ENCODE data around the gene DPCD. TPM values are rescaled to one million over a fixed set of nuclear protein-coding genes. Genes with fewer than 3 reads are reported as not detected.

The DPCD gene
- total RNA-seq, 1 experiment from 2014 or later = 39.5 TPM

GRCh38 chr10:101565936-101566332 is 22.2 kb upstream of the DPCD start:
- no peak for ATAC-seq
- intact Hi-C loops (cut with micrococcal nuclease) = no loop called here
- Histone ChIP-seq H3K79me2 (ENCODE audit: insufficient read depth, low read length) (no peaks in the 10 kb centered on the region), H3K9me2 (ENCODE audit: insufficient read depth) (no peaks in the 10 kb centered on the region), H3K4me3 (replicated peaks in 1 of 2; ENCODE audit: low read depth in 1 of 2, low read length in 2 of 2) (no peak overlapping the region), H3K27me3 (ENCODE audit: insufficient read depth, low read length) (no peaks in the 10 kb centered on the region; the same call in 1 of the 2 replicates), H3K27ac (ENCODE audit: low read depth, low read length) (no peak overlapping the region), H2AFZ (ENCODE audit: low read depth, low read length, poor library complexity, severe bottlenecking) (no peak overlapping the region), H4K20me1 (ENCODE audit: insufficient read depth) (no peaks in the 10 kb centered on the region), H3K9ac (ENCODE audit: low read length) (no peak overlapping the region), H3K4me2 (ENCODE audit: low read length) (no peak overlapping the region), H3K36me3 (ENCODE audit: control insufficient read depth in 1 of 2, insufficient read depth in 2 of 2, low read length in 2 of 2) (no peaks in the 10 kb centered on the region), H3K4me1 (ENCODE audit: control insufficient read depth in 1 of 2, insufficient read depth in 2 of 2, low read length in 2 of 2) (peaks cover 11 to 18% of the 10 kb centered on the region in 2 experiments), H3K9me3 (ENCODE audit: control insufficient read depth in 1 of 2, insufficient read depth in 1 of 2, low read depth in 1 of 2, low read length in 2 of 2) (no peaks in the 10 kb centered on the region)
- no TSS peak for BruUV-seq (replicated peaks)
- TF ChIP-seq CBX3 (IDR thresholded peaks at IDR 0.05; ENCODE audit: low read depth) (no peak), CEBPB (IDR thresholded peaks at IDR 0.05; ENCODE audit: low read depth) (no peak), EZH2 (IDR thresholded peaks at IDR 0.05) (no peak), ATF3 (IDR thresholded peaks at IDR 0.05) (no peak), CTCF (IDR thresholded peaks at IDR 0.05 in 2 of 3, conservative IDR thresholded peaks at IDR 0.05 in 1 of 3; ENCODE audit: borderline replicate concordance in 1 of 3, insufficient read depth in 1 of 3, low read depth in 2 of 3, low read length in 2 of 3) (no peak), ELF1 (IDR thresholded peaks at IDR 0.05; ENCODE audit: borderline replicate concordance, low read depth) (no peak)
- ChIA-PET CTCF (interaction anchor here (1.3 kb wide), 1 partner anchor 352 kb away, joined by 3 read pairs; no protein-coding TSS in a partner anchor), RAD21 (ENCODE audit: low non-redundant PET in 1 of 2, low total read pairs in 2 of 2, uncharacterized antibody in 2 of 2, unreplicated experiment in 2 of 2) (no interaction called here), POLR2A (no interaction called here)
- DNase-seq (ENCODE audit: low read depth, low spot score) = no peak

Data from HCT116 (cell line).